ENCODE measurements around the gene NBEAL2.
A peak's percentile ranks its signal among the peaks of the same experiment; 100 is the strongest.

NBEAL2 gene

GRCh38 chr3:47000198-47000815 lies 20.8 kb downstream of the NBEAL2 start:
- DNase-seq (ENCODE audit: low read depth), result no peak

GRCh38 chr3:47000922-47001730 lies 21.7 kb downstream of the NBEAL2 start:
- no peak for DNase-seq (ENCODE audit: low read depth)

- DNase-seq (ENCODE audit: low read depth), result no peak
Observed at GRCh38 chr3:47001731-47002170, 22.3 kb downstream of the NBEAL2 start.

GRCh38 chr3:47002171-47003055 lies 22.9 kb downstream of the NBEAL2 start:
- DNase-seq (ENCODE audit: low read depth), result no peak

- no peak for DNase-seq (ENCODE audit: low read depth)
Observed at GRCh38 chr3:47003056-47003410, 23.6 kb downstream of the NBEAL2 start.

- no peak for DNase-seq (ENCODE audit: low read depth)
Observed at GRCh38 chr3:47003461-47004368, 24.2 kb downstream of the NBEAL2 start.

GRCh38 chr3:47004369-47005211 lies 25.1 kb downstream of the NBEAL2 start:
- no peak for DNase-seq (ENCODE audit: low read depth)

GRCh38 chr3:47005212-47006144 lies 26.0 kb downstream of the NBEAL2 start:
- no peak for DNase-seq (ENCODE audit: low read depth)

GRCh38 chr3:47006145-47006651 lies 26.7 kb downstream of the NBEAL2 start:
- DNase-seq (ENCODE audit: low read depth), result no peak

GRCh38 chr3:47007001-47007400 lies 27.5 kb downstream of the NBEAL2 start:
- no peak for DNase-seq (ENCODE audit: low read depth)

GRCh38 chr3:47007482-47008233 lies 28.2 kb downstream of the NBEAL2 start:
- no peak for DNase-seq (ENCODE audit: low read depth)

- DNase-seq (ENCODE audit: low read depth), result no peak
Observed at GRCh38 chr3:47008234-47008796, 28.8 kb downstream of the NBEAL2 start.

GRCh38 chr3:47008851-47009224 lies 29.4 kb downstream of the NBEAL2 start:
- no peak for DNase-seq (ENCODE audit: low read depth)

GRCh38 chr3:47009225-47010110 lies 30.0 kb downstream of the NBEAL2 start:
- DNase-seq (ENCODE audit: low read depth), result peak; percentile 80

GRCh38 chr3:47010111-47010712 lies 30.7 kb downstream of the NBEAL2 start:
- DNase-seq (ENCODE audit: low read depth), result no peak

GRCh38 chr3:47010910-47011309 lies 31.4 kb downstream of the NBEAL2 start:
- no peak for DNase-seq (ENCODE audit: low read depth)

GRCh38 chr3:47011371-47011770 lies 31.9 kb downstream of the NBEAL2 start:
- DNase-seq (ENCODE audit: low read depth), result no peak

Measured in stromal cell of bone marrow (primary cell).